Lung (tissue), 12 donors: ENCODE data around the gene TMEM240. TPM values are rescaled to one million over a fixed set of nuclear protein-coding genes. Genes with fewer than 3 reads are reported as not detected.

Source experiments
- ATAC-seq: fragments of 200-7000 bp; cut with Tn5 transposase; one replicate; pipeline ENCODE4 v1.9.1; 2020; ENCODE audit warnings: moderate number of reproducible peaks; ENCODE audit not compliant: insufficient read depth, low FRiP score
- DNase-seq, 3 donors: peaks; one replicate each; pipeline ENCODE4 v3.0.0-alpha.2; 2013 to 2017
- H3K27ac ChIP-seq, 2 donors: one replicate each; pipeline ENCODE4 v1.5.1; 2013; ENCODE audit warnings: mild to moderate bottlenecking in 2 of 2, moderate library complexity in 2 of 2, control low read depth in 1 of 2, inconsistent platforms in 1 of 2, low read depth in 1 of 2, low read length in 1 of 2
- H3K27me3 ChIP-seq, 3 donors: one replicate each; pipeline ENCODE4 v1.5.1; 2013; ENCODE audit warnings: low read length in 2 of 3; ENCODE audit not compliant: control insufficient read depth in 3 of 3, insufficient read depth in 3 of 3
- H3K36me3 ChIP-seq, 4 donors: one replicate each; pipeline ENCODE4 v1.5.1; 2013; ENCODE audit warnings: low read length in 4 of 4, mild to moderate bottlenecking in 1 of 4, moderate library complexity in 1 of 4; ENCODE audit not compliant: control insufficient read depth in 4 of 4, insufficient read depth in 4 of 4
- H3K4me1 ChIP-seq, 5 donors: one replicate each; pipeline ENCODE4 v1.5.1; 2013; ENCODE audit warnings: low read length in 5 of 5, mild to moderate bottlenecking in 2 of 5, moderate library complexity in 1 of 5; ENCODE audit not compliant: control insufficient read depth in 5 of 5, insufficient read depth in 5 of 5
- H3K4me3 ChIP-seq: one replicate; pipeline ENCODE4 v1.5.1; 2013; ENCODE audit warnings: mild to moderate bottlenecking, control low read depth, moderate library complexity
- H3K9ac ChIP-seq, 2 donors: one replicate each; pipeline ENCODE4 v1.5.1; 2013; ENCODE audit warnings: low read length in 2 of 2, control low read depth in 1 of 2; ENCODE audit not compliant: insufficient read depth in 1 of 2
- H3K9me3 ChIP-seq, 4 donors: one replicate each; pipeline ENCODE4 v1.5.1; 2013; ENCODE audit warnings: low read length in 3 of 4, mild to moderate bottlenecking in 1 of 4, moderate library complexity in 1 of 4; ENCODE audit not compliant: control insufficient read depth in 4 of 4, insufficient read depth in 3 of 4
- CTCF ChIP-seq: IDR thresholded peaks from 2 replicates; pipeline ENCODE4 v1.5.1; 2012; ENCODE audit warnings: mild to moderate bottlenecking; ENCODE audit errors: control extremely low read depth, extremely low read depth
- WGBS, 2 donors: extraction: QIAGEN DNeasy Blood & Tissue Kit; methylation state at CpG; one replicate each; pipeline ENCODE4 v1.1.7; 2013; 5-methylcytosine and 5-hydroxymethylcytosine counted together
- polyA plus RNA-seq, 2 donors: library from polyadenylated mRNA; stranded (reverse); fragments of 200-250 nt; gene quantifications; one replicate each; pipeline ENCODE4 v1.2.1, GENCODE V29; 2013
- total RNA-seq, 2 donors: library from RNA; depleted of rRNA in 1 of 2; stranded (reverse); fragments of >200 nt in 1 of 2; gene quantifications; one replicate each; pipeline ENCODE4 v1.2.1, GENCODE V29; 2014 to 2021
- donor health status: control.
- donor health status: control.
- donor health status: Bipolar disorder and iron deficiency.
- donor health status: healthy.
- donor health status: DM: yes; HTN: yes; CAD: no.

The TMEM240 gene
- total and polyA plus RNA-seq, 4 donors: 2.3 to 4.2 (median 3.1) TPM

GRCh38 chr1:1550591-1551432 lies 10.4 kb upstream of the TMEM240 start:
- Histone ChIP-seq H3K9ac (no peak overlapping the region), H3K4me1 (peaks cover 0 to 6% (median 0%) of the 10 kb centered on the region in 5 donors), H3K4me3 (no peak overlapping the region), H3K27me3 (no peaks in the 10 kb centered on the region), H3K27ac (no peak overlapping the region), H3K9me3 (no peaks in the 10 kb centered on the region), H3K36me3 (peaks cover 0 to 4% (median 0%) of the 10 kb centered on the region in 4 donors)
- peak; percentile 29 to 43 (median 39) for DNase-seq
- no peak for ATAC-seq
- WGBS, 2 donors: 80 to 83% methylated on average over 14 to 15 of the region's 15 CpGs
- no peak for TF ChIP-seq CTCF

- DNase-seq: no peak
- Histone ChIP-seq H3K36me3 (peaks cover 0 to 2% (median 0%) of the 10 kb centered on the region in 4 donors), H3K4me3 (no peak overlapping the region), H3K27me3 (no peaks in the 10 kb centered on the region), H3K4me1 (peaks cover 0 to 6% (median 0%) of the 10 kb centered on the region in 5 donors), H3K9ac (no peak overlapping the region), H3K27ac (no peak overlapping the region), H3K9me3 (no peaks in the 10 kb centered on the region)
- TF ChIP-seq CTCF: no peak
- 81 to 91% methylated on average over 7 of the region's 7 CpGs for WGBS, 2 donors
- no peak for ATAC-seq
These were observed 9.7 kb upstream of the TMEM240 start for GRCh38 chr1:1550087-1550486.

GRCh38 chr1:1548591-1548990 lies 8.2 kb upstream of the TMEM240 start:
- no peak for ATAC-seq
- Histone ChIP-seq H3K9ac (no peak overlapping the region), H3K36me3 (peaks cover 0 to 3% (median 0%) of the 10 kb centered on the region in 4 donors), H3K27me3 (no peaks in the 10 kb centered on the region), H3K4me3 (no peak overlapping the region), H3K27ac (no peak overlapping the region), H3K9me3 (no peaks in the 10 kb centered on the region), H3K4me1 (peaks cover 0 to 6% (median 0%) of the 10 kb centered on the region in 5 donors)
- no peak for DNase-seq
- TF ChIP-seq CTCF: no peak
- 85 to 89% methylated on average over 14 of the region's 14 CpGs for WGBS, 2 donors
